ENCODE measurements around the gene ISLR.

GRCh38 chr15:74196175-74196574 lies 22.7 kb downstream of the ISLR start:
- TF ChIP-seq CTCF (IDR thresholded peaks at IDR 0.05) (no peak), POLR2A (IDR thresholded peaks at IDR 0.05) (no peak)
